Measurements from ENCODE around the gene ST6GALNAC1. TPM values are rescaled to one million over a fixed set of nuclear protein-coding genes. Genes with fewer than 3 reads are reported as not detected.

The ST6GALNAC1 gene
- total and polyA plus RNA-seq, 2 of the 13 experiments (the other 11 are each of a cell fraction or from before 2014, with no cell fraction given), result not detected

- no peak for TF ChIP-seq ZZZ3 (CRISPR knock-in tag; IDR thresholded peaks at IDR 0.05; ENCODE audit: borderline replicate concordance)
- no peak for TF ChIP-seq ZBTB42 (CRISPR knock-in tag; IDR thresholded peaks at IDR 0.05)
- no peak for TF ChIP-seq FOXA1 (IDR thresholded peaks at IDR 0.05)
- TF ChIP-seq FOXA1 (CRISPR knock-in tag; IDR thresholded peaks at IDR 0.05), result no peak
- TF ChIP-seq TEF (CRISPR knock-in tag; IDR thresholded peaks at IDR 0.05), result no peak
- TF ChIP-seq SALL2 (CRISPR knock-in tag; IDR thresholded peaks at IDR 0.05), result no peak
- TF ChIP-seq SMC3 (IDR thresholded peaks at IDR 0.05; ENCODE audit: low read length), result 0 out of 2 replicates have a peak, but pooled peaks have one; percentile 2
- TF ChIP-seq KLF11 (CRISPR knock-in tag; IDR thresholded peaks at IDR 0.05), result no peak
- TF ChIP-seq MAX (IDR thresholded peaks at IDR 0.05), result no peak
- no peak for TF ChIP-seq ZNF567 (CRISPR knock-in tag; IDR thresholded peaks at IDR 0.05; ENCODE audit: borderline replicate concordance)
- no peak; the same call in 1 of the 2 replicates for TF ChIP-seq DMTF1 (CRISPR knock-in tag; IDR thresholded peaks at IDR 0.05)
- TF ChIP-seq ZNF264 (CRISPR knock-in tag; IDR thresholded peaks at IDR 0.05), result no peak
- TF ChIP-seq NONO (IDR thresholded peaks at IDR 0.05), result no peak
- TF ChIP-seq NONO (CRISPR knock-in tag; conservative IDR thresholded peaks at IDR 0.05), result no peak
- TF ChIP-seq GATAD1 (CRISPR knock-in tag; IDR thresholded peaks at IDR 0.05), result no peak; the same call in 1 of the 2 replicates
- no peak for TF ChIP-seq IRF1 (CRISPR knock-in tag; IDR thresholded peaks at IDR 0.05; ENCODE audit: low read depth)
- no peak for TF ChIP-seq ZNF260 (CRISPR knock-in tag; IDR thresholded peaks at IDR 0.05; ENCODE audit: borderline replicate concordance, low read depth)
- no peak for TF ChIP-seq SPEN (CRISPR knock-in tag; IDR thresholded peaks at IDR 0.05; ENCODE audit: low read depth)
- no peak for TF ChIP-seq JUND (CRISPR knock-in tag; IDR thresholded peaks at IDR 0.05)
- no peak for TF ChIP-seq REPIN1 (CRISPR knock-in tag; IDR thresholded peaks at IDR 0.05; ENCODE audit: borderline replicate concordance, low read depth)
- no peak for TF ChIP-seq ZFP36 (IDR thresholded peaks at IDR 0.05; ENCODE audit: borderline replicate concordance, low read depth, low read length, partially characterized antibody)
- TF ChIP-seq ZNF44 (CRISPR knock-in tag; IDR thresholded peaks at IDR 0.05), result no peak
- no peak for TF ChIP-seq E2F1 (CRISPR knock-in tag; IDR thresholded peaks at IDR 0.05)
- TF ChIP-seq ZNF703 (CRISPR knock-in tag; IDR thresholded peaks at IDR 0.05; ENCODE audit: borderline replicate concordance), result no peak
- no peak for TF ChIP-seq ZNF615 (CRISPR knock-in tag; IDR thresholded peaks at IDR 0.05; ENCODE audit: borderline replicate concordance)
- TF ChIP-seq ZNF788 (CRISPR knock-in tag; IDR thresholded peaks at IDR 0.05; ENCODE audit: borderline replicate concordance), result no peak
- no peak for TF ChIP-seq NR3C1 (CRISPR knock-in tag; IDR thresholded peaks at IDR 0.05)
Observed at GRCh38 chr17:76671912-76672262, 28.3 kb upstream of the ST6GALNAC1 start (continued).

Data from HepG2 (cell line).